ENCODE measurements around the gene HELZ2.

HELZ2 gene

GRCh38 chr20:63557481-63557891 is 16.6 kb downstream of the HELZ2 start:
- no peak for DNase-seq (ENCODE audit: low read depth)
- H3K4me3 ChIP-seq (ENCODE audit: low read depth, low read length) = no peak overlapping the region
- no peak for TF ChIP-seq CTCF (IDR thresholded peaks at IDR 0.05; ENCODE audit: control insufficient read depth, extremely low read depth, insufficient read depth)

GRCh38 chr20:63556873-63557478 is 17.1 kb downstream of the HELZ2 start:
- H3K4me3 ChIP-seq (ENCODE audit: low read depth, low read length) = no peak overlapping the region
- DNase-seq (ENCODE audit: low read depth) = no peak
- TF ChIP-seq CTCF (IDR thresholded peaks at IDR 0.05; ENCODE audit: control insufficient read depth, extremely low read depth, insufficient read depth) = no peak

- TF ChIP-seq CTCF (IDR thresholded peaks at IDR 0.05; ENCODE audit: control insufficient read depth, extremely low read depth, insufficient read depth) = no peak
- H3K4me3 ChIP-seq (ENCODE audit: low read depth, low read length) = no peak overlapping the region
- DNase-seq (ENCODE audit: low read depth) = no peak
These were observed 18.2 kb downstream of the HELZ2 start for GRCh38 chr20:63555661-63556381.

- no peak overlapping the region for H3K4me3 ChIP-seq (ENCODE audit: low read depth, low read length)
- no peak for DNase-seq (ENCODE audit: low read depth)
- TF ChIP-seq CTCF (IDR thresholded peaks at IDR 0.05; ENCODE audit: control insufficient read depth, extremely low read depth, insufficient read depth) = no peak
These were observed 19.4 kb downstream of the HELZ2 start for GRCh38 chr20:63554361-63555278.

GRCh38 chr20:63553933-63554290 is 20.1 kb downstream of the HELZ2 start, which contains the start of gene FNDC11:
Gene FNDC11, plus strand, starts transcription at chr20:63554159. Its CDS starts 1,505 bp downstream, at chr20:63555664.
- no peak for TF ChIP-seq CTCF (IDR thresholded peaks at IDR 0.05; ENCODE audit: control insufficient read depth, extremely low read depth, insufficient read depth)
- H3K4me3 ChIP-seq (ENCODE audit: low read depth, low read length) = peak within 1 kb of the TSS; percentile 31
- no peak for DNase-seq (ENCODE audit: low read depth)

- no peak for DNase-seq (ENCODE audit: low read depth)
- TF ChIP-seq CTCF (IDR thresholded peaks at IDR 0.05; ENCODE audit: control insufficient read depth, extremely low read depth, insufficient read depth) = no peak
- H3K4me3 ChIP-seq (ENCODE audit: low read depth, low read length) = peak overlapping the region; percentile 31
These were observed 20.6 kb downstream of the HELZ2 start for GRCh38 chr20:63553251-63553932.
